Embryonic facial prominence (tissue), 1 donor: ENCODE measurements around the gene LMLN.
"Not testable (repeated sequence)": the region's sequence is repeated elsewhere in the genome, so short reads cannot be mapped to it uniquely, and the experiment has no call there.

Experiments
- DNase-seq: peaks from one replicate; pipeline ENCODE4 v3.0.0-alpha.2; 2016; ENCODE audit errors: extremely low spot score

The LMLN gene

GRCh38 chr3:197959891-197960693 lies at the start of gene LMLN:
LMLN (plus strand) TSS chr3:197960217; CDS start chr3:197960246, 29 bp downstream.
- DNase-seq, result peak; percentile 92

GRCh38 chr3:197912741-197913476 lies 47.1 kb upstream of the LMLN start:
- DNase-seq, result no peak

- DNase-seq, result no peak
Observed at GRCh38 chr3:197913641-197914380, 46.2 kb upstream of the LMLN start.

- DNase-seq, result not testable (repeated sequence)
Observed at GRCh38 chr3:197921429-197922275, 38.4 kb upstream of the LMLN start.

GRCh38 chr3:197926418-197926817 lies 33.6 kb upstream of the LMLN start:
- DNase-seq, result no peak

- not testable (repeated sequence) for DNase-seq
Observed at GRCh38 chr3:197927578-197927977, 32.4 kb upstream of the LMLN start.

- no peak for DNase-seq
Observed at GRCh38 chr3:197936819-197937384, 23.1 kb upstream of the LMLN start.

GRCh38 chr3:197940745-197941384 lies 19.2 kb upstream of the LMLN start:
- no peak for DNase-seq

- no peak for DNase-seq
Observed at GRCh38 chr3:197942956-197943556, 17.0 kb upstream of the LMLN start.

- DNase-seq, result no peak
Observed at GRCh38 chr3:197949191-197949777, 10.7 kb upstream of the LMLN start.

- DNase-seq, result peak; percentile 94
Observed at GRCh38 chr3:197949778-197950676, 10.0 kb upstream of the LMLN start, which contains the start of gene RPL35A. RPL35A (plus strand) TSS chr3:197950190; CDS start chr3:197950968, 778 bp downstream.

GRCh38 chr3:197950677-197951061 lies 9.3 kb upstream of the LMLN start:
- no peak for DNase-seq

GRCh38 chr3:197951392-197951990 lies 8.5 kb upstream of the LMLN start:
- DNase-seq, result no peak

- no peak for DNase-seq
Observed at GRCh38 chr3:197952440-197952839, 7.6 kb upstream of the LMLN start.

- DNase-seq, result no peak
Observed at GRCh38 chr3:197953325-197953724, 6.7 kb upstream of the LMLN start.

- no peak for DNase-seq
Observed at GRCh38 chr3:197953881-197954280, 6.1 kb upstream of the LMLN start.

- DNase-seq, result no peak
Observed at GRCh38 chr3:197955892-197956477, 4.0 kb upstream of the LMLN start.

GRCh38 chr3:197956626-197956988 lies 3.4 kb upstream of the LMLN start:
- DNase-seq, result no peak
